Stimulated activated CD4-positive, alpha-beta T cell treated with anti-CD3 and anti-CD28 coated beads, Interleukin-15, amount 100 ng/mL, for 1 hour (primary cell): ENCODE data around the gene RNF13.
"Not testable (repeated sequence)": the region's sequence is repeated elsewhere in the genome, so short reads cannot be mapped to it uniquely, and the experiment has no call there.

Experiments used
- DNase-seq, 2 donors: peaks; one replicate each; pipeline ENCODE4 v3.0.0-alpha.2; 2020; ENCODE audit warnings: low read depth in 1 of 2, low spot score in 1 of 2

Gene RNF13

DNA sequence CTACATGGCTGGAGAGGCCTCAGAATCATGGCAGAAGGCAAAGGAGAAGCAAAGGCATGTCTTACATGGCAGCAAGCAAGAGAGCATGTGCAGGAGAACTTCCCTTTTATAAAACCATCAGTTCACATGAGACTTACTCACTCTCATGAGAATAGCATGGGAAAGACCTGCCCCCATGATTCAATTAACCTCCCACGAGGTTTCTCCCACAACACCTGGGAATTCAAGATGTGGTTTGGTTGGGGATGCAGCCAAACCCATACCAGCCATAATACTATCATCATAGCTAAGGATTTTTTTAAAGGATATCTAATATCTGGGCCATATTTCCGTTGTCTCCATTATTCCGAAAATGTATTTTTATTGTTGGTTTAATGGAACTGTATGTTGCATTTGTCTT is 26.5 kb downstream of the RNF13 start:
- DNase-seq = not testable (repeated sequence)

GRCh38 chr3:149839896-149840295 is 26.9 kb downstream of the RNF13 start:
- DNase-seq = no peak

- no peak for DNase-seq
Observed at GRCh38 chr3:149843502-149843901, 30.5 kb downstream of the RNF13 start.

GRCh38 chr3:149844091-149844490 is 31.1 kb downstream of the RNF13 start:
- DNase-seq = no peak

DNA sequence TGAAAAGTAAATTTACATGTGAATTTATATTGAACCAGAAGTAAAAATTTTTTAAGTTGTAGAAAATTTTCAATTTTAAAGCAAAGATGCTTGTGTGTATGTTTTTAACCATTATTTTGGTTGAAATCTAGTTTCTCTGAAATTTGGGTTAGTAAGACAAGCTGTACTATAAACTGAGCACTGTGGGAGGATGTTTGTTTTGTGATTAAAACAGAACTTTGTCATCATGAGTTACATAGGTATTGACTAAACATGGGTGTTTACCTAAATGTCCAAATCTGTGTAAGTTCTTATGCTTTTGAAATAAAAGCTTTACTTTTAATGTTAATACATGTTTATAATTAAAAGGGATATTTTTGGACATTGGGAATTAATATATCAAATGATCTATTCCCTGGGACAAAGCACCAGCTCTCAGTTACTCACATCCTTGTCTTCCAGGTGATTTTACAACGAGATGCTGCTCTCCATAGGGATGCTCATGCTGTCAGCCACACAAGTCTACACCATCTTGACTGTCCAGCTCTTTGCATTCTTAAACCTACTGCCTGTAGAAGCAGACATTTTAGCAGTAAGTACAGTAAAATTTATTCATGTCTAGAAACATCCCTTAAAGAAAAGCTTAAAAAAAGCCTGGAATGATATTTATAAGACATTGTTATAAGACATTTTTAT is 32.7 kb downstream of the RNF13 start:
- DNase-seq = no peak

DNA sequence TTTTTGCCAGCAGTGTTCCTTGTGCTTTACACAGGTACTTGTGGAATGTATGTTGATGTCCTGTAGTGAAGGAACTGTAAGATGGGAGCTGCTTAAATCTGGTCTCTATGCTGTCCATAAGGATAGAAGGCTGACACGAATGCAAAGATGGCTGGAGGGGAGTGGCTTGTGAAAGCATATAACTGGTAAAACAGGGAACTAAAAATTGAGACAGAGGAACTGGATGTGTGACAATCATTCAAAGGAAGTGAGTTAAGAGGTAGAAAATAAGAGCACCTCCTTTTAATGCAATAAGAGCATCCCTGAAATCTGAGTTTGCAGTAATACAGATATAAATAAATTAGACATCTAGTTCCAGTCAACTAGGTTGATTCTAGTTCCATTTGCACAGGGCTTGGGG is 35.2 kb downstream of the RNF13 start:
- no peak for DNase-seq

GRCh38 chr3:149848688-149849087 is 35.7 kb downstream of the RNF13 start:
- DNase-seq = no peak

DNA sequence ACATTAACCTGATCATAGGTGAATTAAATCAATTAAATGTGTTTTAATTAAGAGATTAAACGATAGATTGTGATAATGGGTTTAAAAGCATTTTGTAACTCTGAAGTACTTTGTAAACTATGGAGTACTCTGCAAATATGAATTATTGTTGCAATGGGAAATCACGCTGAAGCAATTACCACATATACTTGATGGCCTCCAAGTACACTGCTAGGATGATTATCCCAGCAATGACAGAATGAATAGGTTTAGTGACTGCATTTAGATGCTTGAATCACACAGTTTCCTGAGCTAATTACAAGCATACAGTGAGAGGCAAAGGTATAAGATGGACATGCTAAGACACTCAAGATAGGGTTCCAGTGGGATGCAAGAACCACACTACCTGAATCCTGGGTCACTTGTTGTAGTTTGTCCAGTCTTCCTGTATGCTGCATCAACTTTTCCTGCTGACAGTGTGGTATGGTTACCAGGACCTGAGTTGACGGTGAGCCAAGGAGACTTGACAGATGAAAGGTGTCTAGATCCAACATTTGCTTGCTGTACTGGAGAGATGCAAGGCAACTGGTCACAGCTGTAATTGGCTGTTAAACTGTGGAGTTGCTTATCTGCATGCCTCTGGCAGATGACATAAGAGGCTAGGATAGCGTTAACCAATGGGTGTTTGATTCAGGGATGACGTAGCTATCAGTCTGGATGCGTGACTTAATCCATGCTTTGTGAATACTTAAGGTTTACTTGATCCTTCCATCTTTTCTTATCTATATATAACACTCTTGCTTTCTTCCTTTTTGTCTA is 38.0 kb downstream of the RNF13 start:
- no peak for DNase-seq

DNA sequence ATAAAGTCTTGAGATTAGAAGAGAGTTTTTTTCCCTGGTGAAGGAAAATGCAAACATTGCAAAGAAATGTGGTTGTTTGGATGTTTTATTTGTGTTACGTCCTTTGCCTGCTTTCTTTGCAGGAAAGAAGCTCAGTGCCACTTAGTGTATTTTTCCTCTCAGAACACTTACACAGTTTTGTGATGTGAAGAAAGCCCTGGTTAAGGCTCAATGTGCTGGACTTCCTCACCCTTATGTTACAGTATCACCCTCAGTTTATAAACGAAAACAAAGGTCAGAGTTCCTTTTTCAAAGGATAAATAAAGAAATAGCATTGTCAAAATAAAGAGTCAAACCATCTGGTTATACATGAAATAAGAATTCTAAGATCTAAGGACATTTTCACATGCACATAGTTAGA is 45.9 kb downstream of the RNF13 start:
- DNase-seq = no peak

GRCh38 chr3:149860881-149861280 is 47.9 kb downstream of the RNF13 start:
- no peak for DNase-seq

- no peak for DNase-seq
Observed at GRCh38 chr3:149867563-149867962, 54.5 kb downstream of the RNF13 start.

GRCh38 chr3:149871855-149872254 is 58.8 kb downstream of the RNF13 start:
- no peak for DNase-seq

DNA sequence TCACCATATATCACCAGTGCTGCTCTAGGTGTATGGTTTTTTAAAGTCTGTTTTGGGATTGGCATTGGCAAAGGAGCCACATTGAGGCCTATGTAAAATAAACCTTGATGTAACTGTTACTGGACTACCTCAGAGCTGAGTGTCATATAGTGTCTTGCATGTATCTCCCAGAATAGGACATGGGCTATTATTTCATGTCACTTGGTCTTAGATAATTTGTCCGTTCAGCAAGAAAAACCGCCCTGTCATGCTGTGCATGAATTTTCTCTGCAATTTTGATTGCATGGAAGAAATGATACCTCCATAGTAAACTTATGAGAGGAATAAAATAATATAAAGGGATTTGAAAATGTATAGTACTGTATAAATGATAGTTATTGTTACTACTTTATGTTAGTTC is 59.6 kb downstream of the RNF13 start:
- DNase-seq = no peak

- DNase-seq = no peak
Observed at GRCh38 chr3:149877668-149878067, 64.7 kb downstream of the RNF13 start.

- peak in 1 of 2 donors; percentile 4 for DNase-seq
Observed at GRCh38 chr3:149879872-149880271, 66.9 kb downstream of the RNF13 start.

- no peak for DNase-seq
Observed at GRCh38 chr3:149881879-149882278, 68.9 kb downstream of the RNF13 start.

- DNase-seq = no peak
Observed at GRCh38 chr3:149883134-149883533, 70.1 kb downstream of the RNF13 start.

GRCh38 chr3:149883860-149884259 is 70.8 kb downstream of the RNF13 start:
- DNase-seq = not testable (repeated sequence)

- DNase-seq = not testable (repeated sequence)
Observed at GRCh38 chr3:149884848-149885247, 71.8 kb downstream of the RNF13 start.

GRCh38 chr3:149886957-149887356 is 73.9 kb downstream of the RNF13 start:
- no peak for DNase-seq

DNA sequence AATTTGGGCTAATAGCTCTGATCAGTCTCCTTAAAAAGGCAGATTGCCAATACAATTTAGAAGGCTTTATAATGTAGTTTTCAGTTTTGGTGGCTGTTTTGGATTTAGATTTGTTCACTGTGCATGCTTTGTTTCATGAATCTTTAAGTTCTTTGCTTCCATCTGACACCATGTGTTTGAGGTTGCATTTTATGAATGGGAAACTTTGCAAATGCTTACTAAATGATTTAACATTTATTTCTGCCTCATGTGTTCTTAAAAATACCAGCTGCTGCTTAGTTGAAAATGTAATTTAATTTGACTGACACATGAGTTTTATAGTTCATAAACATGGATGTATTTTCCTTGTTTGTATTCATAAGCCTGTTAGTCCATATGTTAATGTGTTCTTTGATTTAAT is 78.6 kb downstream of the RNF13 start:
- no peak for DNase-seq

DNA sequence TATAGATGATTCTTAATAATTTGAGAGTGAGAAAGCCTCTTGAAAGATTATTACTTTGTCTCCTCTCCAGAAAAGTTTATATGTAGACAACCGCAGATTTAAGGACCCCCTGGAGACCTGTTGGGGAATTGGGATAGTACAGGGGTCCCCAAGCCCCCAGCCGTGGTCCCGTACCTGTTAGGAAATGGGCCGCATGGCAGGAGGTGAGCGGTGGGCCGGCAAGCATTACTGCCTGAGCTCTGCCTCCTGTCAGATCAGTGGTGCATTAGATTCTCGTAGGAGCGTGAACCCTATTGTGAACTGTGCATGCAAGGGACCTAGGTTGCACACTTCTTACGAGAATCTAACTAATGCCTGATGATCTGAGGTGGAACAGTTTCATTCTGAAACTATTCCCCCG is 79.4 kb downstream of the RNF13 start:
- no peak for DNase-seq

- no peak for DNase-seq
Observed at GRCh38 chr3:149894205-149894604, 81.2 kb downstream of the RNF13 start.
